Activated CD4-positive, alpha-beta T cell treated with anti-CD3 and anti-CD28 coated beads, Interleukin-2, amount 50 U/mL, for 16 hours (primary cell): ENCODE measurements around the gene ESPN.

Experiments used
- DNase-seq: peaks from one replicate; pipeline ENCODE4 v3.0.0-alpha.2; 2020

The ESPN gene

DNA sequence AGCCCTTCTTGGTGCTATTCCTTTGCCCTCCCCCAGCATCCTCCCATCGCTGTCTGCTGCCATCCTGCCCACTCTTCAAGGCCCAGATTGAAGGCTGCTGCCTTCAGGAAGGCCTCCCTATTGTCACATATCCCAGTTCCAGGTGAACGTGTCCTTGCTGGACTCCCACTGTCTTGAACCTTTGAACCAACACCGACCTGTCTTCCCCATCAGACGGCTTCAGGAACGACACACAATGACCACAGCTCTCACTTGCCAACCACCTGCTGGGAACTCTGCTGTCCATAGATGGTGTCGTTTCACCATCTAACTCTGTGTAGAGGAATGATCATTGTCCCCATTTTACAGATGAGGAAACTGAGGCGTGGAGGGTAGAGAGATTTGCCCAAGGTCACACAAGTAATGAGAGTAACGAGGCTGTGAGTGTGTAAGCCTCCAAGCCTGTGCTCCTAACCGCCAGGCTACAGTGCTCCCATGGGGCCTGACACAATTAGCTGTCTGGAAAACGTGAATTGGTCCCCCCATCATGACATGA is 76.8 kb downstream of the ESPN start:
- DNase-seq = no peak

DNA sequence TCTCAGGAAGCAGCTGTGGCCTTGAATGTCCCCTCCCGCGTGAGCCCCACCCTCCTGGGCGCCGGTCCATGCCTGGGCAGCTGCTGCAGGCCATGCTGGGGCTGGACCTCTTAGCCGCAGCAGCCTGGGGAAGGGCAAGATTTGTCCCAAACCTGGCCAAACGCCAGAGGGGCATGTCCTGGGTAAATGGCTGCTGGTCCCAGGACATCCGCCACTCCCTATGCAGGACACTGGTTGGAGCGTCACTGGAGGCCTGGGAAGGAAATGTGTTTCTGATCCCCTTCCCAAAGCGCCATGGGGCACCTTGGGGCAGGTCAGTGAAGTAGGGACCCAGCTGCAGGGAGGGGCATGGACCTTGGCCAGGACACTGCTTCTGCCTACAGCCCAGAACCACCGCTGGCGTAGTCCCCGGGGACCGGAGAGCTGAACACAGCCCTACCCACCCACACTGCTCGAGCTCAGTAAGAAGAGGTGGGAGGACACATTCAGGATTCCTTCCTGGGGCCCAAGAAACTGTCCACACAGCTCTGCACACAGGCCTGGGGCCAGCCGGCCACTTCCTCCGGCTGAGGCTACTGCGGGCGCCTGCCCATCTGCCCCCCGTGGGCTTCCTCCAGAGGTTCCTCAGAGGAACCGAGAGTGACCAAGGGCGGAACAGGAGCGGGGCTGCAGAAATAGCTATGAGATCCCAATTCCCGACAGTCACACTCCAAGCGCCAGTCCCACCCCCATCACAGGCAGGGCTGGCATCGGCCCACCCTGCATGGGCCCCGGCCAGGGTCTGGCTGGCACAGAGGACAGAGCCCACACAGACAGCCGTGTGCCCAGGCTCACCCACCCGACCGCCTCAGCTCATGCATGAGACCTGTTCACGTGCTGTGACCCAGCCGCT is 77.7 kb downstream of the ESPN start:
- DNase-seq = no peak

DNA sequence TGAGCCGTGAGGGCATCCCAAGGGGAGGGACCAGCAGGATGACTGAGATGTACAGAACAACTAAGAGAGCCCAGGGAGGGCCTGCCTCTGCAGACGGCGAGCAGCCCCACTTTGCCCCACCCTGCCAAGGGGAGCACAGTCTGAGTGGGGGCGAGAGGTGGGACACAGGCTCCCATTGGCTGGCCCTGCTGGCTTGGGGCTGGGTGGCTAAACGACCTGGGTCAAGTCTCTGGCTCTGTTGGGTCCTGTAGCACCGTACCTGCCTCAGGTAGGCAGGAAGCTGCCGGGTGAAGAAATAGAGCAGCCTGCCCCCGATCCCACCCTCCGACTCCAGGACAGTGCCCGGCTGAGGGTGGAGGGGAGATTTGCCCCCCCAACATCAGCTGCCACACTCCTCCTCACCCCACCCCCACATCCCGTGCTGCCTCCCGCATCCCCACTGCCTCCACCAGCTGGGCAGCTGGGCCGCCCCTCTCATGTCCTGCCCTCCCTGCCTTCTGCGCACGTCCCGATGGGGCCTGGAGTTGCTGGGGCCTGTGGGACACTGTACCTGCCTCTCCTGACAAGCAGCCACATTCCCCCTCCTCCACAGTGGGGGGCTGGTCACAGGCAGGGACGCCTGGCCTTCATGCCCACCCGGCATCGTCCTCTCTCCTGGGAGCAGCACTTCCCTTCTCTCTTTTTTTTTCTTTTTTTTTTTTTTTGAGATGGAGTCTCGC is 79.5 kb downstream of the ESPN start:
- no peak for DNase-seq

DNA sequence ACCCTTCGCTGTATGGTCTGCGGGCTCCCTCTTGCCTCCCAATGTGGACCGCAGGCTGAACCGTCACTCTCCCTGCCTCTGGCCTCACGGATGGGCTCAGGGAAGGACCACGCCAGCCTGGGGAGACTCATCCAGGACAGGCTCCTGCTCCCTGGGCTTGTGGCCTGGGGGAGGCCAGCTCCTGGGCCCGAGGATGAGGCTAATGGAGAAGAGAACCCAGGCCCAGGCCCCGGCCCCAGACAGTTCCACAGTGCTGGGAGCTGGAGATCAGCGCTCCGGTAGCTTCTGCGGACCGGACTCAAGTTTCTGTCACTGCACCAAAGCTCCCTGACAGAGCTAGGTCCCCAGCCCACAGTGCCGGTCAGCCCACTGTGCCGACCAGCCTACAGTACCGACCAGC is 80.3 kb downstream of the ESPN start:
- no peak for DNase-seq

DNA sequence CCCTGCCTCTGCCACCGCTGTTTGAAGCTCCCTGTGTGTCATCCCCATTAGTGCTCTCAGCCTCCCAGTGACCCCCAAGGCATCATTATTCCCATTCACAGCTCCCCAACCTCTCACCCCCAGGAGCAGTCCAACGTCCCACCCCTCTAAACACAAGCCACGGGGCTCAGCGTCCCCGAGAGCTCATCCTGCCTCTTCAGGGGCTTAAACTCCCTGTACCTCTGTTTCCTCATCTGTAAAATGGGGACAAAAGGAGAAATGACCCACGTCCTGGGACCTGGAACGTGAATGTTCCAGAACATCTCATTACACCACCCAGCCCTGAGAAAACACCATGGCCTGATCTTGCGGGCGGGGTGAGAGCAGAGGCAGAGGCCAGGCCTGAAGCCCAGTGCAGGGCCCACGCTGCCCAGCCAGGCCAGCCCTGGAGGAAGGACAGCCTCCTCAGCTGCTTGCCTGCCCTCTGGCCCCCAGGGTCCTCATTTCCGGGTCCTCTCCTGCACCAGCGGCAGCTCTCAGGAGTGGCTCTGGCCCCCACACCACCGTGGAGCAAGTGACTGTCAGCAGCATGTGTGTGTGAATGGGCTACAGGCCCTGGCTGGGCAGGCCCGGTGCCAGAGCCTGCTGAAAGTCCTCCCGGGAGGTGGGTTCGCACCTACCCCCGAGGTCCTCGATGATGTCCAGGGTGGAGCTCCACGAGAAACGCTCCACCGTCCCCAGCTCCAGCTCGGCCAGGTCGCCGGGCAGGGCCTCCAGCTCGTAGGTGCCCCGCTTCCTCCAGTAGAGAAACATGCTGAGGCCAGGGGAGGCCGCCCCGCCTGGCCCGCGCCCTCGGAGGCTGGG is 81.0 kb downstream of the ESPN start:
- DNase-seq = no peak

DNA sequence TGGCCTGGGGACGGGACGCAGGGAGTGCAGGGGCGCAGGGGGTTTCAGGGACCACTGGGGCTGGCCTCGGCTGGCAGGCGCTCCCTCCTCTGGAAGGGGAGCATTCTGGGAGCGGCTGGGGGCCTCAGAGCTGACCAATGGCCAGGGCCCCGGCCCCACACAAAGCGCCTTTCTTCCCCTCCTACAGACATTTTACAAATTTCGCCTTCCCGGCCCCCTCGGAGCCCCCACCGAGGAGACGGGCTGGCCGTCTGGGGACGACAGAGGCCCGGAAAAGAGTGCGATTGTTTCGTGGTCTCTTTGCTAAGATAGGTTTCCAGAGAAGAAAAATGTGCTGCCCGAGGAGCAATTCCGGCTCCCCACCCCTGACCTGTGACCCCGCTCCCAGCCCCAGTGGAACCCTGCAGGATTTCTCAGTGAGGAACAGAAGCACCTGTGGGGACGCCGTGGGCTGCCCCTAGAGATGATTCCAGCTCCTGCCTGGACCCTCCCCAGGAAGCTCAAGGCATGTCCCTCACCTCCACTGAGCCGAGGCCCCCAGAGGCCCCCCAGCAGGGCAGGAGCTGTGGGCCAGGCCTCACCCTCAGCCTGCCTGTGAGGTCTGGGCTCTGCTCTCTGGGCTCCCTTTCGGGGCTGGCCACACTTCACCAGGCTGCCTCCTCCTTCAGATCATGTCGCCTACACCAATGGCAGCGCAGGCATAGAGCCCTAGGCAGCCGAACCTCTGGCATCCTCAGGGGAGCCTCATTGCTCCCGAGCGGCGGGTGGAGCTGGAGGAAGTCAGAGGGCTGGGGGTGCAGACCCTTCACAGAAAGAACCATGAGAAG is 81.8 kb downstream of the ESPN start:
- DNase-seq = no peak

DNA sequence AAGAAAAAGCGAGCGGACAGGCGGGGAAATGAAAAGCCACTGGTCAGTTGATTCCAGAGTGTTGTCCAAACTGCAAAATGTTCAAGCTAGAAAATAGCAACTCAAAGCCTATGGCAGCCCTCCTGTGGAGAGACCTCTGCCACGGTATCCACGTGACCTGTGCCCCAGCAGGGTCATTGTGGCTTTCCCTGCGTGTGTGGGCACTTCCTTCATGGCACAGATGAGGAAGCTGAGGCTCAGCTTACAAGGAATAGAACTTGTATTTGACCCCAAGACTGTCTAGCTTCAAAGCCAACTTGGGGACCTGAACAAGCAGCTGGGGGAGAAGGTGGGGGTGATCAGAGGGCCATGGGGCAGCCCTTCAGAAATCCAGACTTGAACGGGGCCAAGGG is 82.5 kb downstream of the ESPN start:
- DNase-seq = no peak

DNA sequence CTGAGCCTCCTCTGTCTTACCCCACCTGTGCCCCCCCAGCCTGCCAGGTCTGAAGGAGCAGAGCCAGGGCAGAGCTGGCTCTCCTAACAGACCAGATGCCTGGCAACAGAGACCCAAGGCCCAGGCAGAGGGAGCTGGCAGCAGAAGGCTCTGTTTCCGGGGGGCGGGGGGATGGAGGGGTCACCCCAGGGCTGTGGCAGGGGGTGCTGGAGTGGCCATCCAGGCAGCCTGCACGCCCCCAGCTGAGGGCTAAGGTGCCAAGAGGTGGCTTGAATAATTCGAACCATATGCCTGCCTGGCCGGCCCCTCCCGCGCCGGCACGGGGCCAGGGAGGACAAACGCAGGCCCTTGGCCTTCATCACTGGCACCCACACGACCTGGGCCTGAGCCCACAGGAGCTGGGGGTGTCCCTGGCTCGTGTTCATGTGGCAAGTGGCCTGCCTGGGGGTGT is 82.9 kb downstream of the ESPN start:
- no peak for DNase-seq

DNA sequence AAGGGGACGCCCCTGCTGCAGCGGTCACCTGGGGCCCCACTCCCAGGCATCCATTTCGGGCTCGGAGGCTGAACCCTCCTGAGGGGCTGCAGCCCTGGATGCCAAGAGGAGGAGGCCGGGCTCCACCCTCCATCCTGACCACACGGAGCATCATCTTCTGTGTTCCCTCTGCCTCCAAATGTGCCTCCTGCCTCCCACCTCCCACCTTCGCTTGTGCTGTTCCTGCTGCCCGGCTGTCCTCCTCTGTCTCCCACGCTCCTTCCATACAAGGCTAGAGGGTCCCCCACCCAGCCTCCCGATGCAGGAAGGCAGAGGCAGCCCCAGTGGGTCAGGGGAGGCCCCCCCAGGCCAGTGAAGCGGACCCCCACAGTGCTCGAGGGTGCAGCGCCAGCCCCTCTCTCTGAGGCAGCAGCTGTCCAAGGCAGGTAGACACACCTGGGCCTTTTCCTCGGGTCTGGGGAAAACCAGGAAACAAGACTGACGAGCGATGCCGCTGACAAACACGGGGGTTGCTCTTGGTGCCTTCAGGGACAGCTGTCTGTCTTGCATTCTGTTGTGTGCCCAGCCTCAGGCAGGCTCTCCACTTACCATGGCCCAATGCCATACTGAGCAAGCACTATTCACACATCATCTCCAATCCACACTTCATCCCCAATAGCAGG is 83.7 kb downstream of the ESPN start:
- DNase-seq = no peak

DNA sequence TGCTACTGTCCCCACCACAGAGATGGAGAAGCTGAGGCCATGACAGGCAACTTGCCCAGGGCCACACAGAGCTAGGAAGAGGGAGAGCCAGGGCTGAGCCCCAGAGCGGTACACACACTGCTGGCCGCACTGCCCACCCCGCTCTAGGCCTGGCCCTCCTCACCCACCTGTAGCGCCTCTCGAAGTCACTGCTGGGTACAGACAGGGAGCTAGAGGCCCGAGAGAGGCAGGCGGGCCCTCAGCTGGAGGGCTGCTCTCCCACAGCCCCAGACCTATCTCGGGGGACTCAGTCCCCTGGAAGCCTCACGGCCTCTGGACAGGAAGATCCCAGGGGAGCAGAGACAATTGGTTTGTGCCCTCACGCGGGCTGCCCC is 84.2 kb downstream of the ESPN start:
- DNase-seq = no peak

DNA sequence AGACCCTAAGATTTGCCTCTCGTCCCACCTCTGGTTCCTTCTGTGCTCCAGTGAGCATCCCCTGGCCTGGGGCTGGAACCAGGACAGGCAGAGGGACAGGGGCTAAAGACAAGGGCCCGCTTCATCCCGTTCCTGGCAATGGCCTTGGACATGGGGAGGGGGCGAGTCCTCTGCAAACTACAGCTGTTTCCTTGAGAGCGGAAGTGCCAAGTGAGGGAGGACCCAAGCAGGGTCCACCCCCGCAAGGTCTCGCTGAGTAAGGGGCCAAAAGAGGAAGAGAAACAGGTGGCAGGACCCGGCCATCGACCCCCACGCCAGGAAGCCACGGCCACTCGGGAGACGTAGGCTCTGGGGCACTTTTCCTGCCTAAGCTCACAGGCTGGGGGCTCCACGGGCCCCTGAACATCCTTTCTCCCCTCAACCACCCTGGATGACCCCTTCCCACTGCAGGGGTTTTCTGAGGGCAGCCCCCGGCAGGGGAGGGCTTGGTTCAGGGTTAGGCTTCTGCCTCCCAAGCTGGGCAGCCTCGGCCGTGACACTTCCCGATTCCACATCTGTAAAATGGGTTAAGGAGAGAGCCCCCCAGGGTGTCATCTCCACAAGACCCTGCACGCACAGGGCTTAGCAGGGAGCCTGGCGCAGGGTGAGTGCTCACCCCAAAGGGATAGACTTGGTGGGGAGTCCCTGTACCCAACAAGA is 84.8 kb downstream of the ESPN start:
- DNase-seq = no peak

DNA sequence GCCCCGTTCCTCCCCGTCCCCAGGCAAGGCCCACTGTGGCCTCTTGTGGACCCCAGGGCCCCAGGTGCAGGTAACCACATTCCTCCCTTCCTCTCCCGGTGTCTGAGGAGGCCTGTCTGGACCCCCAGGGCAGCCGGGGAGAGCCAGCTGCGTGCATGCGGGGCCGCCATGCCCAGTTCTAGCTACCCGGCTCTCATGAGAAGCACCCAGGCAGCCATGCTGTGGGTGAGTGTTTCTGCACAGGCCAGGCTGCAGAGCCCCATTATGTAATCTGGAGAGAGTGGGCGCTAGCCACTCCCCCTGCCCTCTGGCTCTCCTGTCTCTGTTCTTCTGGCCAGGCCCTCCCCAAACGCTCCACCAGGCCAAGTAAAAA is 85.3 kb downstream of the ESPN start:
- DNase-seq = no peak

DNA sequence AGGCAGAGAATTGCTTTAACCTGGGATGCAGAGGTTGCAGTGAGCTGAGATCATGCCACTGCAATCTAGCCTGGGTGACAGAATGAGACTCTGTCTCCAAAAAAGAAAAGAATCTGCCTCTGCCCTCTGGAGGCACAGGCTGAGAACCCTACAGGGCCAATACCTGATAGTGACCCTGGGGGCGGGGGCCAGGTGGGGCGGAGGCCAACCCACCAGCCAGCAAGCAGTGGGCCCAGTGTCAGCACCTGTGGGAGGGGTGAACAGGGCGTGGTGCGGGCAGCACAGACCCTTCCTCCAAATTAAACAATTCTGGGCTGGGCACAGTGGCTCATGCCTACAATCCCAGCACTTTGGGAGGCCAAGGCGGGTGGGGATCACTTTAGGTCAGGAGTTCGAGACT is 85.9 kb downstream of the ESPN start:
- no peak for DNase-seq
